ENCODE results near the gene THSD4.

The THSD4 gene

DNA sequence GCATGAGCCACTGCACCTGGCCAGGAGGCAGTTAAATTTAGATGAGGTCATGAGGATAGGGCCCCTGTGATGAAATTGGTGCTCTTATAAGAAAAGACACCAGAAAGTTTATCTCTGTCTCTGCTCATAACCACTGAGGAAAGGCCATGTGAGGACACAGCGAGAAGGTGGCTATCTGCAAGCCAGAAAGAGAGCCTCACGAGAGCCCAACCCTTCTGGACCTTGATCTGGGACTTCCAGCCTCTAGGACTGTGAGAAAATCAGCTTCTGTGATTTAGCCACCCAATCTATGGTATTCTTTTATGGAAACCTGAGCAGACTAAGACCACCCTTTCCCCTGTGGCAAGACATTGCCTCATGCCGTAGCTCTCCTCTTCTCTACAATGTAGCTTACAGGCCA, 337.6 kb downstream of the THSD4 start:
- DNase-seq (ENCODE audit: low spot score): no peak

DNA sequence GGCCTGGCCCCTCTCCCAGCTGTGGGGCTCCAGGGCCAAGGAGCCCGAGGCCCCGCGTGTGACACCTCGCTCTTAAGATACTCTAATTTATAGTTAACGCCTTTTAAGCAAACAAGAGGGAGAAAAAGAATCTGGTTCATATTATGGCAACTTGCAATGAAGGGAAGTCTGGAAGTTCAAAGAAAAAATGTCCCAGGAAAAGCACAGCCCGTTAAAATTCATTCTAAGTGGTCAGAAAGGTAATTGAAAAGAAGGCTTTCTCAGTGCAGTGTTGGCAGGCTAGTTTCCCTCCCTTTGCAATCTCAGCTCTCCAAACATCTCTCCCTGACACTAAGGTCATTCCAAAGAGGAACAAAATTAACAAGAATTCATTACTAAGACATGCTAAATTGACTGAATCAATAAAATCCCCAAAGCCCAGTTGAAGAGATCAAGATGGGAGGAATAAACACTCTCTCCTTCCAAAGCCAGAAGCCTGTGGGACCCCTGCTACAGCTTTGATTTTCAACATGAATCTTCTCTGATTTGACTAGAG, 339.3 kb downstream of the THSD4 start:
- no peak for DNase-seq (ENCODE audit: low spot score)

DNA sequence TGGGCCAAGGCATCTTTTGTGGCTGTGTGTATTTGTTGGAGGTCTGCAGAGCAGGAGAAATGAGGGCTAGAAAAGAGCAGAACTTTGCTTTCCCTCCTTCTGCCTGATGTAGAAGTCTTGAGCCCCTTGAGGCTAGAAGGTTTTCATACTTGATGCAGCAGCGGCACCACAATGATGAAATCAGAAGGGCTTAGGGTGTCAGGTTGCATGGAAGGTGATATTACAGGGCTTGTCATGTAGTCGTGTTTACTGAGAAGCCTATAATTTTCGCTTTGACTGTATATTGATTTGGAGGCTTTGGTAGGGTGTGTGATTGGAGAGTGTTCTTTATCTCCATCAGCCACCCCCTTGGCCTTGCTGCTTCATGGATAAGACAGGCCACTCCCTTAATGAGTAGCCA, 339.8 kb downstream of the THSD4 start:
- no peak for DNase-seq (ENCODE audit: low spot score)

DNA sequence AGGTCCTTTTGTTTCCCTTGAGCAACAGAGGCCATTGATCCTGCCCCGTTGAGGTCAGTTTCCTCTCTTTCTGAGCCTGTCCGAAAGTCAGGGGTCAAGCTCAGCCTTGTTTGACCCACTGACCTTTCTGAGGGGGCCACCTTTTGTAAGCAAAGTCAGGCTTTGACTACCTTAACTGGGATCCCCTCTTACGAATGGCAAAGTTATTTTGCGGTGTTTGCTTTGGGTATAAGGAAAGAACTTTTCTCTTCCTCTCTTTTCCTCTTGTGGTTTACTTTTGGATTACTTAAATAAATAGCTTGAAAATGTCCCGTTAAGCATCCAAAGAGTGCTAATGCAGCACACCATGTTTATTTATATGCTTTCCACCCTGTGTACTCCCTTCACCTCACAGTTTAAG, 340.6 kb downstream of the THSD4 start:
- no peak for DNase-seq (ENCODE audit: low spot score)

DNA sequence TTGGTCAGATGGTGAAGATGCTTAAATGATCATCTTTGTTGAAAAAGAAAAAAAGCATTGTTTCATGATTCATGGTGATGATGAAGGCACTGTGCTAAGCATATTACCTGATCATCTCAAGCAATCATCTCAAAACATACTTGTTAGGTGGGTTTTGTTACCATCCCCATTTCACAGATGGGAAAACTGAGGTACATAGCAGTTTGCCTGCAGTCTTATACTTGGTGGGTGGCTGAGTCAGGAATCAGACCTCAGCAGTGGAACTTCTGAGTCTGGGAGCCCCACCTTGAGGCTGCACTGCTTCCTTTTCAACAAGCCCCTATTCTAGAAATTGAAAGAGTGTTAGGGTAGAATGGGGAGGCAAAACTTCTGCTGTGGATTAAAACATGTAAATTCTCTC, 341.1 kb downstream of the THSD4 start:
- no peak for DNase-seq (ENCODE audit: low spot score)

DNA sequence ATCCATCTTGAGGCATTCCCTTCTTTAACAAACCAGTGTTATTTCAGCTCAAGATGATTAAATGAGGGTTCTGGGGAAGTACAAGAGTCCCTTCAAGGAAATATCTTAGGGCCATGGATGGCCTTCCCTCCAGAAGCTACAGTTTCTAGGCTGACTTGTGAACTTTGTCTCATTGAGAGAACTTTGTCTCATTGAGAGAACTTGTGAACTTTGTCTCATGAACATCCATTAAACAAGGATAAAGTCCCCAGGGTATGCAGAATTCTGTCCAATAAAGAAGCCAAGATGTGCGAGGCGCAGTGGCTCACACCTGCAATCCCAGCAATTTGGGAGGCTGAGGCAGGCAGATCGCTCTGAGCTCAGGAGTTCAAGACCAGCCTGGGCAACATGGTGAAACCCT, 341.5 kb downstream of the THSD4 start:
- no peak for DNase-seq (ENCODE audit: low spot score)

DNA sequence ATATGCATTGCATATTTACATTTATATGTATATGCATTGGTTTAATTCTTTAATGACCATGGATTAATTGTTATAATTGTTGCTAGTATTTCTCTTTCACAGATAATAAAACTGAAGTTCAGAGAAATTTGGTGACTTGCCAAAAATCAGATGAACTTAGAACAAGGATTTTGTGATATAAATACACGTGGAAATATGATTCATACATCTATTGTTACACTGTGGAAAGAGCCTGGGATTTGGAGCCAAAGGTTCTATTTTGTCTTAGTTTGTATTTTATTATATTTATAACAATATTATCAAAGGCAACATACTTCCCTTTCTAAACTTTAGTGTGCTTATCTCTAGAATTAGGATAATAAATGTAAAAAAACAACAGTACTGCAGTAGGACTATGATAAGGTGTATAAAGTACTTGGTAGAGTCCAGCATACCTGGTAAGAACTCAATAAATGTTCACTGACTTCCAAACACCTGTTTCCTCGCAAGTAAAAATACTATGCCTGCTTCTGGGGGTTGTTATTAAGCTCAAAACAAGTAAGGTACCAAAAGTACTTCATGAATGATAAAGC, 342.9 kb downstream of the THSD4 start:
- DNase-seq (ENCODE audit: low spot score): no peak

DNA sequence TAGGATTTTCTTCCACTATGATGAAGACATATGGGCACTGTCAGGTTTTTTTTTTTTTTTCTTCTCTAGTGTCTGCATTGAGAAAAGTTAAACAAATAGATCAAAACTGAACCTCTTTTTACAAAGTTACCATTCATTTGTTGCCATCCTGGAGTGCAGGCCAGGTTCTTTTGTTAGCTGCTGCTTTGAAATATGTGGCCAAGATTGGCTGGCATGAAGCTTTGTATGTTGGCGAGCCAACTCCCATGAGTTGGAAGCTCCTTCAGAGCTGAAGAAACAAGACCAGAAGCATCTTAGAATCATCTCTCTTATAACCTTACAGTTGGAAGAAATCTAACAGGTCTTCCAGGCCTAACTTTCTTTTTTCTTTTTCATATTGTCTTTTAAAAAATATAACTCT, 346.5 kb downstream of the THSD4 start:
- no peak for DNase-seq (ENCODE audit: low spot score)

DNA sequence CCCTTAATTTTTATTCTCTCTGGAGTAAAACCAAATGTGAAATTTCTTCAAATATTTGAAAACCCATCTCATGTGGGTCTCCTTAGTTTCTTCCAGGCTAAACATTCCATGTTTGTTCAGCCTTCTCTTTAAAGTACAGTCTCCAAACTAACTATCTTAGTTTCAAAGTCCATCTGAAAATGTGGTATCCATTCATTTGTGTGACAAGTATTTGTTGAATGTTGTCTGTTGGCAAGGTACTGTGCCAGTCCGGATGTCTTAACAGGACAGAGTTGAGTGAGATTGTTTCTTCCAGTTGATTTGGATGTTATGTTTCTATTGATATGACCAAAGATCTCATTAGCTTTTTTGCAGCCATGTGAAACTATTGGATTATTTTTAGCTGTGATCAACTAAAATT, 347.4 kb downstream of the THSD4 start:
- DNase-seq (ENCODE audit: low spot score): no peak

DNA sequence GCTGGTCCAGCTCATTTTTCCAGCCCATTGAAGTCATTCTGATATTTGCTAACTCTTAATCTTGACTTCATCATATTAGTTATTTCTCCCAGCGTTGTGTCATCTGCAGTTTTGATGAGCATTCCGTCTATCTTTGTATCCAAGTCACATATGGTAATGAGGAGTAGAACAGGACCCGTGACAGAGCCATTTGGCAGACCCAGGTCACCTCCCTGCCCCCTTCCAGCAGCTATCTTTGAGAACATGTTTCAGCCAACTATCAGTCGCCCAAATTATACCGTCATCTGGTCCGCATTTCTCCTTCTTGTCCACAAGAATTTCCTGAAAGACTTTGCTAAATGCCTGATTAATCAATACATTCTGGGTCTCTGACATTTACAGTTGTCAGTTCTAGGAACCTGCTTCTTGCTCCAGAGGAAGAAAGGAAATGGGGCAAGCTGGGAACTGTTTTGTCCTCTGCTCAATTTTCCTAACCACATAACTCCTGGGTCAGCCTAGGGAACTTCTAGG, 347.9 kb downstream of the THSD4 start:
- DNase-seq (ENCODE audit: low spot score): no peak

DNA sequence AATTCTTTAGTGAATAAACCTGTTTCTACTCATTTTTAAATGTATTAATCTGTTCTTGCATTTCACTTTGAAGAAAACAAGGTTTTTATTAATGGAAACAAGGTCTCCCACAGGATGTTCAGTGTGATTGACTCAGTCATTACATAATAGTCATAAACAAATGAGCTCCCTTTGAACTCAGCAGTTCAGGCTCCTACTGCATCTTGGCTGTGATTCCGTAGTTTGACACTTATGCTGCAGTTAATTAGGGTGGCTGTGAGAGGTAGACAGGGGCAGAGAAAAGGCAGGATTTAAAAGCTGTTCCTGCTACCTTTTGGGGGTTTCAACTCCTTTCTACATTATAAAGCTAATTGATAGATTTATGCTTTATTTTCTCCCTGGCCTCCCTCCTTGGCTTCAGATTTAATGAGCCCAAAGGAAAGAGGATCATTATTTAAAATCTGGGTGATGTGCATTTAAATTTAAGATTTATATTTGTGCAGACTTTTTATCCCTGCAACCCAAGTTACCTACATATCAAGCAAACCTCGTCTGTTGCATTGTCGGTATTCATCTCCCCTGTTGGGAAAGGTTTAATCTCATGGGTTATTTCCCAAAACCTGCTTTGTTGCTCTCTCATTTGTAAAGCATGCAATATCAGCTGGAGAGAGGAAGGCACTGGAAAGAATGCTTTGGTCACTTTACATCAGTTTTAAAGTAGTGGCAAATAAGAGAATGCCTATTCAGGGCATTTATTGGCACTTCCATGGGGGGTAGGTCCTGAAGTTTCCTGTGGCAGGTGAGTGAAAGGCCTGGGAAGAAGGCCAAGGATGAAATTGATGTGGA, 350.1 kb downstream of the THSD4 start:
- no peak for DNase-seq (ENCODE audit: low spot score)

DNA sequence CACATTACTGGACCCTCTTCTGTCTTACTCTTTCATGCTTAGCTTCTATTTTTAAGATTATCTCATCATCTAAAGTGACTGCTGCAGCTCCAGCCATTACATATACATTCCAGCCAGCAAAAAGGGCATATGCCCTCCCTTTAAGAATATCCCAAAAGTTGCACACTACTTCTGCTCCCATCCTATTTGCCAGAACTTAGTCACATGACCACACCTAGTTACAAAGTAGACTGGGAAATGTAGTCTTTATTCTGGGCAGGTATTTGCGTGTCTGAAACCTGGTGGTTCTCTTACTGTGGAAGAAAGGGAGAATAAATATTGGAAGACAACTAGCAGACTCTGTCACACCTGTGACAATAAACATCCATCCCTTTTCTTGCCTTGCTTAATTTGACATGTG, 353.4 kb downstream of the THSD4 start:
- DNase-seq (ENCODE audit: low spot score): no peak

DNA sequence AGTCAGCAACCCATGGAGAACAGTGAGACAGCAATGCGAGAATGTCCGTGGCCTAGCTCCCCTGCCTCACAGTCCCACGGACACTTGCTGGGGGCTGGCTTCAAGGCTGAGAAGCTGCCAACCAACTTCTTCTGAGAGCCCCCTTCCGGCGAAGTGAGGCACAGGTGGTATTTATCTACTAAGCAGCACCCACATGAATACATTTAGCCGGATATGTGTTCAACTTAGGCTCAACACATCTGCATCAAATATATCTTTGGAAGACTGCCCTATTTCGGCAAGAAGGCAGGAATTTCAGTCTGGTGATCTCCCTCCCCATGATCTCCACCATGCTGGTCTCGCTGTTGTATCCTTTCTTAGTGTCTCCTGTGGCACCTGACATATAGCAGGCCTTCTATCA, 354.1 kb downstream of the THSD4 start:
- peak; percentile 8 for DNase-seq (ENCODE audit: low spot score)

DNA sequence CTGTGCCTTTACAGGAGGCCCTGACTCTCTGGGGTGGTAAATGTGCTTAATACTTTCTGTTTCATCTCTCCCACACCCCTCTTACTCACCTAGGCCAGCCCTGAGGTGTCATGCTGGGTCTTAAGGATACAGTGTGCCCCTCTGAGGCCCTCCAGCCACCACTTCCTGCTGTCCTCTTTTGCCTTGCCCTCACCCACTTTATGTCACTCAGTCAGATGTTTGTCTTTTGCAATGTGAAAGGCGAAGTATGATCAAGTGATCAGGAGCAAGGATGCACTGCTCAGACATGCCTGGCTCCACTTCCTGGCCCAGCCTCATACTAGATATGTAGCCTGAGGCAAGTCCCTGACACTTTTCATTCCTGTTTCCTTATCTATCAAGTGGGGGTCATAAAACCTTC, 356.1 kb downstream of the THSD4 start:
- no peak for DNase-seq (ENCODE audit: low spot score)

DNA sequence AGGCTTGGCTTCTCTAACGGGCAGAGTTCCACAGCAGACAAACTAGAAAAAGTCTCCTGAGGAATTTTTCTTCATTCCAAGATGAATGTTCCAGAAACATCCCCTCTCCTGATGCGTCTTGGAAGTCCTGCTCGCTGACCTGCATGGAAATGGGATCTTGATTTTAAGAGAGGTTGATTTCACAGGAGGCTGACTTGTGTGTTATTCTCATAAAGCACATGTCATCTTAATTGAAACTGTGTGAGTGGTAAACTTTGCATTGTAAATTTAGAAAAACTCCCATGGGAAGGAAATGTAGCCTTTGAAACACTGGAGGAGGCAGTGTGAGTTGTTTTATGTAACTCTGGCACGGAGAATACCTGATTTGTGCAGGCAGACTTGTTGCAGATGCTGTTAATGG, 357.3 kb downstream of the THSD4 start:
- DNase-seq (ENCODE audit: low spot score): no peak

DNA sequence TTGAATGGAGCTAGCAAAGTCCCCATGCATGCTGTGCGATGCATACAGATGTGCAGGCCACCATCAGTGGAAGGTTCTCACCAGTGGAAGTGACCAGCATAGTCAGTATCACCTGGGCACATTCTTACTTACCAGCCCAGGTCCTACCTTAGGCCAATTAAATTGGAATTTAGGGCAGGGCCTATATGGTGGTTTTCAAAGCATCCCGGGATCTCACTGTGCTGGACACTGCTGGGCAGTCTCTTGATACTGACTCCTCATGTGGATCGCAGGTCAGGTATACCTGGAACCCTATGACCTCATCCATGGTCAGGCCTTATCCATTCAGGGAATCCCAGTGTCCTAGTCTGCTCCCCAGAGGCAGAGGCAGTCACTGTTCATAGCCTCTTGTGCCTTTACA, 358.5 kb downstream of the THSD4 start:
- no peak for DNase-seq (ENCODE audit: low spot score)

DNA sequence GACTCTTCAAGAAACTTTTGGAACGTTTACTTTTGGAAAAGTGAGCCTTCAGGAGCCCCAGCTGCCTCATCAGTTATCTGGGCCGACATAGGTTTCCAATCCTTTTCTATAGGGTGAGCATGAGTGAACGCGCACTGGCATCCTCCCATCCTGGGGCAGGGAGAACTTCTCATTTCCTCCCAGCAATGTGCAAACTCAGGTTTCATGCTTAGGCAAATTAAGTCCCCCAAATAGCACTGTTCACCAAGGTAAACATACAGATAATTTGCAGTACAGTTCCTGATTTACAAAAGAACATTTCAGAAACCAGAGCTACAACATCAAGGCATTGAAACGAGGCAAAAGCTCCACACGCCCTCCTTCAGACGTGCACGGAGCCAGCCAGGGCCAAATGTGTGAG, 361.6 kb downstream of the THSD4 start:
- DNase-seq (ENCODE audit: low spot score): no peak

DNA sequence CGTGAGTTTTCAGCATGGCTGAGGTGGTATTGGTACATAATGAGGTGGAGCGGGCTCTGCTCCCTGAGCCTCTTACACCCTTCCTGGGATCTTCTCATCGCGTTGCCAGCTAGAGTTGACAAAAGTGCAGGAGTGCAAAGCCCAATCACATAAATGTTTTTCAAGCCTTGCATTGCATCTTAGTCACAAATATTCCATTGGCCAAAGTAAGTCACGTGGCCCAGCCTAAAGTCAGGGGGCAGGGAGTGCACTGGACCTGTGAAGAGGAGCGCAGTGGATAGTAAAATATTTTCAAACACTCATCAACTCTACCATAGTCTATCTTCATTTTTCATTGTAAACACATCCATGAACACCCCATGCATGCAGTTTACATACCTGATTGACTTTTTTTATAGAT, 365.3 kb downstream of the THSD4 start:
- no peak for DNase-seq (ENCODE audit: low spot score)

DNA sequence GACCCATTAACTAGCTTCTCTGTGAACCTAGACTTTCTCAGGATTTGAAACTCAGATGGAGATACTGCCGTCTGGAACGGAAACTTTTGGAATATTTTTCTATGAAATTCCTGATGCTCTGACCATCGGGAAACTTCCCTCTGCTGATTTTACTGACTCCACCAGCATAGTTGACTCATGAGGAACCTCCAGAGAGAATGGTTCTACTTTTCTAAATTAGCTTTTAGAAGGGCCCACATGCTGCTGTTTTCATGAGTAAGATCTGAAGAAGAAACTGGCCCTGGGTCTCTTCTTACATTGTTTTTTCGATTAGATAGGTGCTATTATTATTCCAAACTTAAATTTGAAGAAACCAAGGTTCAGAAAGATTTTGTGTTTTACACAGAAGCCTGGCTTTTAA, 368.8 kb downstream of the THSD4 start:
- no peak for DNase-seq (ENCODE audit: low spot score)

DNA sequence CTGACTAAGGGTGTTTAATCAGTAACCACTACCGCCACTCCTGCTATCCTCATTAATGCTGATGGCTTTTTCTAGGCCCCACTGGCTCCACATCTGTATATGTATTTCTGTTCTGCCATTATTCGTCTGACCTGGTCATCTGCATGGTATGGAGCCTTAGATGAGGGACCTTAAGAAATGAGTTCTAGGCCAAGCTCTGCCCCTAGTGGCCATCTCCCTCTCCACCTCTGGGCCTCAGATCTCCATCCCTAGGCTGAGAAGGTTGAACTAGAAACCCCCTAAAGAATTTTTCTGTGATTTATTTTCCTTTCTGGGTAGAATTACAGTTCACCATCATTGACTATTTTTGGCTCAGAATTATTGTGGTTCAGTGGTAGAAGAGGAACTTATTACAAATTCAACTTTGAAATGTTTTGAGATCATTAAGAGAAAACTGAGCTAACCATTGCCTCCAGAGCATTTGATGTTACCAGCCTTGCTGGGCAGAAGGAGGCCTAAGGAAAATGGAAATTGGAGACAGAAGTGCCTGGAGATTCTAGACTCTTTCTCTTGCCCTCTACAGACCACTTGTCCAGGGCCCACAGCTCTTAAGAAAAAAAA, 369.9 kb downstream of the THSD4 start:
- DNase-seq (ENCODE audit: low spot score): no peak

DNA sequence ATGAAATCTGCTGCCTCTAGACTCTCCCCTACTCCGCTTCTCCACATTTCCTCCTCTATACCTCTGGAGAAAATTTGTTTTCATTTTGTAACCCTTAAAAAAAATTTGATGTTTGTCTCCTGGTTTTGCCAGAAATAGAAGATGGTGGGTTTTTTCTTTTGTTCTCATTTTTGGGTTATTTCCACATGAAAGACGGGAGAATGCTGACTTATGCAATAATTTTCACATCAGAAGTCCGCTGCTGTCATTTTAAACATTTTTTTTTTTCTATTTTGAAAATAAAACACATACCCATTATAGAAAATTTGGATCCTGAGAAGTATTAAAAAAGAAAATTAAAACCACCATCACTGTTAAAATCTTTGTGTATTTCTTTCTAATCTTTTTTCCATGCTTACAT, 374.3 kb downstream of the THSD4 start:
- DNase-seq (ENCODE audit: low spot score): no peak

DNA sequence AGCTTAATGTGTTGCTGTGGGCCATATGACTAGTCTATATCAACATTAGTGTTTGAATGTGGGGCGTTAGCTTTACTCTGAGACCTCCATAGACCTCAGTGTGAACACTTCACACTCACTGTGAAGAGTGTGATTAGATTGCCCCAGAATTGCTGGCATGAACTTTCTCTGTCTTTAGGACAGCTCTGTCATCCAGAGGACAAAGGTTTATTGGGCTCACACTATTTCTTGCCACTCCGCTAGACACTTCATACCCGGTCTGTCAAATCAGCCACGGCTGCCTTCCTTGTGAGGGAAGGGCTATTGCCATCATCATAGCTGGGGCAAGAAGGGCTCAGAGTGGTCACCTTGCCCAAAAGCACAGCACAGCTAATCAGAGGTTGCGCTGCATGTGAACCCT, 378.3 kb downstream of the THSD4 start:
- no peak for DNase-seq (ENCODE audit: low spot score)

Measured in SK-N-DZ (cell line).